Esophagus muscularis mucosa (tissue), 4 donors: ENCODE measurements around the gene AKAP12. TPM values are rescaled to one million over a fixed set of nuclear protein-coding genes. Genes with fewer than 3 reads are reported as not detected.
"Not testable (repeated sequence)": the region's sequence is repeated elsewhere in the genome, so short reads cannot be mapped to it uniquely, and the experiment has no call there.

Experiments
- DNase-seq: peaks from one replicate; pipeline ENCODE4 v3.0.0-alpha.2; 2017; ENCODE audit errors: extremely low spot score
- H3K27ac ChIP-seq, 4 donors: fragments of 200-600 bp; sonication (generic); replicated peaks in 1 of 4; 1 replicate in 3 of 4; 2 replicates in 1 of 4; pipeline ENCODE4 v1.5.1; 2016 to 2019; ENCODE audit warnings: mild to moderate bottlenecking in 1 of 4
- H3K27me3 ChIP-seq, 4 donors: fragments of 200-600 bp; sonication (generic); one replicate each; pipeline versions ENCODE4 v1.5.1 to v1.6.0; 2016 to 2019
- H3K36me3 ChIP-seq, 4 donors: fragments of 200-600 bp; sonication (generic); one replicate each; pipeline ENCODE4 v1.5.1; 2016 to 2019
- H3K4me1 ChIP-seq, 4 donors: fragments of 200-600 bp; sonication (generic); one replicate each; pipeline ENCODE4 v1.5.1; 2016 to 2019
- H3K4me3 ChIP-seq, 4 donors: fragments of 200-600 bp; sonication (generic); 1 replicate in 2 of 4; 2 replicates in 2 of 4; pipeline ENCODE4 v1.5.1; 2016 to 2019; ENCODE audit warnings: mild to moderate bottlenecking in 4 of 4, moderate library complexity in 1 of 4
- H3K9me3 ChIP-seq, 4 donors: fragments of 200-600 bp; sonication (generic); 1 replicate in 3 of 4; 2 replicates in 1 of 4; pipeline ENCODE4 v1.5.1; 2016 to 2019
- EP300 ChIP-seq: sonication (generic); formaldehyde crosslinking; IDR thresholded peaks from one replicate; pipeline ENCODE4 v1.6.1; 2017; ENCODE audit warnings: antibody characterized with exemption
- POLR2A ChIP-seq: fragments of 450-650 bp; IDR thresholded peaks from one replicate; pipeline ENCODE4 v1.6.1; 2017; ENCODE audit warnings: antibody characterized with exemption, moderate library complexity, mild to moderate bottlenecking, low read depth
- POLR2AphosphoS5 ChIP-seq, 2 donors: sonication (generic); formaldehyde crosslinking; IDR thresholded peaks; one replicate each; pipeline ENCODE4 v1.6.1; 2017; ENCODE audit warnings: antibody characterized with exemption in 2 of 2
- WGBS: methylation state at CpG from one replicate; pipeline ENCODE4 v1.1.5; 2018; 5-methylcytosine and 5-hydroxymethylcytosine counted together
- intact Hi-C: fragments of 100-400 bp; cut with DNase I; formaldehyde crosslinking; loops from one replicate; pipeline ENCODE4 v1.15.1; 2023
- total RNA-seq, 4 donors: library from RNA; depleted of rRNA; stranded (reverse); fragments of >200 nt; gene quantifications; one replicate each; pipeline versions ENCODE4 v1.1.0 to v1.2.1, GENCODE V29; 2016
- TF ChIP-seq, protein P1 (sequence below), 3 experiments: fragments of 200-600 bp in 2 of 3; fragments of 450-650 bp in 1 of 3; sonication (generic) in 2 of 3; IDR thresholded peaks; one replicate each; pipeline ENCODE4 v1.5.1; 2017 to 2019; ENCODE audit warnings: antibody characterized with exemption in 3 of 3, mild to moderate bottlenecking in 2 of 3, moderate library complexity in 1 of 3

Gene AKAP12
- total RNA-seq, 4 donors from 2014 or later = 108 to 215 (median 187) TPM

DNA sequence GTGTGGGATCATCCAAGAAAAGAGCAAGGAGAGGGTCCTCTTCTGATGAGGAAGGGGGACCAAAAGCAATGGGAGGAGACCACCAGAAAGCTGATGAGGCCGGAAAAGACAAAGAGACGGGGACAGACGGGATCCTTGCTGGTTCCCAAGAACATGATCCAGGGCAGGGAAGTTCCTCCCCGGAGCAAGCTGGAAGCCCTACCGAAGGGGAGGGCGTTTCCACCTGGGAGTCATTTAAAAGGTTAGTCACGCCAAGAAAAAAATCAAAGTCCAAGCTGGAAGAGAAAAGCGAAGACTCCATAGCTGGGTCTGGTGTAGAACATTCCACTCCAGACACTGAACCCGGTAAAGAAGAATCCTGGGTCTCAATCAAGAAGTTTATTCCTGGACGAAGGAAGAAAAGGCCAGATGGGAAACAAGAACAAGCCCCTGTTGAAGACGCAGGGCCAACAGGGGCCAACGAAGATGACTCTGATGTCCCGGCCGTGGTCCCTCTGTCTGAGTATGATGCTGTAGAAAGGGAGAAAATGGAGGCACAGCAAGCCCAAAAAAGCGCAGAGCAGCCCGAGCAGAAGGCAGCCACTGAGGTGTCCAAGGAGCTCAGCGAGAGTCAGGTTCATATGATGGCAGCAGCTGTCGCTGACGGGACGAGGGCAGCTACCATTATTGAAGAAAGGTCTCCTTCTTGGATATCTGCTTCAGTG is 110.8 kb downstream of the AKAP12 start:
- Histone ChIP-seq H3K27me3 (no peaks in the 10 kb centered on the region), H3K9me3 (no peaks in the 10 kb centered on the region), H3K27ac (no peak overlapping the region), H3K4me1 (peaks cover 0 to 10% (median 8%) of the 10 kb centered on the region in 4 donors), H3K36me3 (peaks cover 4 to 59% (median 26%) of the 10 kb centered on the region in 4 donors), H3K4me3 (no peak overlapping the region)
- intact Hi-C loops = no loop called here
- no peak for DNase-seq
- TF ChIP-seq POLR2AphosphoS5 (IDR thresholded peaks at IDR 0.05) (no peak), EP300 (no peak), POLR2A (no peak)
- TF ChIP-seq, protein P1, sequence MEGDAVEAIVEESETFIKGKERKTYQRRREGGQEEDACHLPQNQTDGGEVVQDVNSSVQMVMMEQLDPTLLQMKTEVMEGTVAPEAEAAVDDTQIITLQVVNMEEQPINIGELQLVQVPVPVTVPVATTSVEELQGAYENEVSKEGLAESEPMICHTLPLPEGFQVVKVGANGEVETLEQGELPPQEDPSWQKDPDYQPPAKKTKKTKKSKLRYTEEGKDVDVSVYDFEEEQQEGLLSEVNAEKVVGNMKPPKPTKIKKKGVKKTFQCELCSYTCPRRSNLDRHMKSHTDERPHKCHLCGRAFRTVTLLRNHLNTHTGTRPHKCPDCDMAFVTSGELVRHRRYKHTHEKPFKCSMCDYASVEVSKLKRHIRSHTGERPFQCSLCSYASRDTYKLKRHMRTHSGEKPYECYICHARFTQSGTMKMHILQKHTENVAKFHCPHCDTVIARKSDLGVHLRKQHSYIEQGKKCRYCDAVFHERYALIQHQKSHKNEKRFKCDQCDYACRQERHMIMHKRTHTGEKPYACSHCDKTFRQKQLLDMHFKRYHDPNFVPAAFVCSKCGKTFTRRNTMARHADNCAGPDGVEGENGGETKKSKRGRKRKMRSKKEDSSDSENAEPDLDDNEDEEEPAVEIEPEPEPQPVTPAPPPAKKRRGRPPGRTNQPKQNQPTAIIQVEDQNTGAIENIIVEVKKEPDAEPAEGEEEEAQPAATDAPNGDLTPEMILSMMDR (IDR thresholded peaks at IDR 0.05) = no peak
- 97% methylated on average over 20 of the region's 20 CpGs for WGBS

GRCh38 chr6:151351146-151351700 is 111.5 kb downstream of the AKAP12 start:
- no peak overlapping the region for H3K27ac ChIP-seq
- intact Hi-C loops = no loop called here
- H3K36me3 ChIP-seq = peaks cover 4 to 59% (median 26%) of the 10 kb centered on the region in 4 donors
- 95% methylated on average over 18 of the region's 18 CpGs for WGBS
- H3K4me1 ChIP-seq = peaks cover 0 to 8% (median 3%) of the 10 kb centered on the region in 4 donors
- TF ChIP-seq EP300 (no peak), POLR2AphosphoS5 (IDR thresholded peaks at IDR 0.05) (no peak)
- H3K27me3 ChIP-seq = no peaks in the 10 kb centered on the region
- H3K4me3 ChIP-seq = no peak overlapping the region
- H3K9me3 ChIP-seq = no peaks in the 10 kb centered on the region
- no peak for DNase-seq

DNA sequence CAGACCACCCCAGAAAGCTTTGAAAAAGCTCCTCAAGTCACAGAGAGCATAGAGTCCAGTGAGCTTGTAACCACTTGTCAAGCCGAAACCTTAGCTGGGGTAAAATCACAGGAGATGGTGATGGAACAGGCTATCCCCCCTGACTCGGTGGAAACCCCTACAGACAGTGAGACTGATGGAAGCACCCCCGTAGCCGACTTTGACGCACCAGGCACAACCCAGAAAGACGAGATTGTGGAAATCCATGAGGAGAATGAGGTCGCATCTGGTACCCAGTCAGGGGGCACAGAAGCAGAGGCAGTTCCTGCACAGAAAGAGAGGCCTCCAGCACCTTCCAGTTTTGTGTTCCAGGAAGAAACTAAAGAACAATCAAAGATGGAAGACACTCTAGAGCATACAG is 112.0 kb downstream of the AKAP12 start:
- intact Hi-C loops = no loop called here
- DNase-seq = no peak

DNA sequence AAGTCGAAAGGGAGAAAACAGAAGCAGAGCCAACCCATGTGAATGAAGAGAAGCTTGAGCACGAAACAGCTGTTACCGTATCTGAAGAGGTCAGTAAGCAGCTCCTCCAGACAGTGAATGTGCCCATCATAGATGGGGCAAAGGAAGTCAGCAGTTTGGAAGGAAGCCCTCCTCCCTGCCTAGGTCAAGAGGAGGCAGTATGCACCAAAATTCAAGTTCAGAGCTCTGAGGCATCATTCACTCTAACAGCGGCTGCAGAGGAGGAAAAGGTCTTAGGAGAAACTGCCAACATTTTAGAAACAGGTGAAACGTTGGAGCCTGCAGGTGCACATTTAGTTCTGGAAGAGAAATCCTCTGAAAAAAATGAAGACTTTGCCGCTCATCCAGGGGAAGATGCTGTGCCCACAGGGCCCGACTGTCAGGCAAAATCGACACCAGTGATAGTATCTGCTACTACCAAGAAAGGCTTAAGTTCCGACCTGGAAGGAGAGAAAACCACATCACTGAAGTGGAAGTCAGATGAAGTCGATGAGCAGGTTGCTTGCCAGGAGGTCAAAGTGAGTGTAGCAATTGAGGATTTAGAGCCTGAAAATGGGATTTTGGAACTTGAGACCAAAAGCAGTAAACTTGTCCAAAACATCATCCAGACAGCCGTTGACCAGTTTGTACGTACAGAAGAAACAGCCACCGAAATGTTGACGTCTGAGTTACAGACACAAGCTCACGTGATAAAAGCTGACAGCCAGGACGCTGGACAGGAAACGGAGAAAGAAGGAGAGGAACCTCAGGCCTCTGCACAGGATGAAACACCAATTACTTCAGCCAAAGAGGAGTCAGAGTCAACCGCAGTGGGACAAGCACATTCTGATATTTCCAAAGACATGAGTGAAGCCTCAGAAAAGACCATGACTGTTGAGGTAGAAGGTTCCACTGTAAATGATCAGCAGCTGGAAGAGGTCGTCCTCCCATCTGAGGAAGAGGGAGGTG is 112.9 kb downstream of the AKAP12 start:
- Histone ChIP-seq H3K9me3 (no peaks in the 10 kb centered on the region), H3K36me3 (peaks cover 4 to 59% (median 26%) of the 10 kb centered on the region in 4 donors), H3K4me3 (no peak overlapping the region), H3K4me1 (peaks cover 0 to 9% (median 5%) of the 10 kb centered on the region in 4 donors), H3K27me3 (no peaks in the 10 kb centered on the region), H3K27ac (no peak overlapping the region)
- no peak for DNase-seq
- intact Hi-C loops = no loop called here
- TF ChIP-seq POLR2A (no peak), POLR2AphosphoS5 (IDR thresholded peaks at IDR 0.05) (no peak)
- TF ChIP-seq, protein P1 (IDR thresholded peaks at IDR 0.05) = no peak
- WGBS = 83% methylated on average over 19 of the region's 19 CpGs

More for the DNA sequence above, 112.0 kb downstream of the AKAP12 start:
- TF ChIP-seq POLR2A = no peak
- no peak for TF ChIP-seq EP300
- TF ChIP-seq, protein P1 (IDR thresholded peaks at IDR 0.05) = no peak
- TF ChIP-seq POLR2AphosphoS5 (IDR thresholded peaks at IDR 0.05) = no peak
- Histone ChIP-seq H3K27me3 (no peaks in the 10 kb centered on the region), H3K4me3 (no peak overlapping the region), H3K27ac (no peak overlapping the region), H3K4me1 (peaks cover 0 to 9% (median 5%) of the 10 kb centered on the region in 4 donors), H3K9me3 (no peaks in the 10 kb centered on the region), H3K36me3 (peaks cover 4 to 59% (median 26%) of the 10 kb centered on the region in 4 donors)
- 97% methylated on average over 7 of the region's 7 CpGs for WGBS

GRCh38 chr6:151353795-151354194 is 114.0 kb downstream of the AKAP12 start:
- H3K36me3 ChIP-seq = peaks cover 4 to 58% (median 23%) of the 10 kb centered on the region in 4 donors

DNA sequence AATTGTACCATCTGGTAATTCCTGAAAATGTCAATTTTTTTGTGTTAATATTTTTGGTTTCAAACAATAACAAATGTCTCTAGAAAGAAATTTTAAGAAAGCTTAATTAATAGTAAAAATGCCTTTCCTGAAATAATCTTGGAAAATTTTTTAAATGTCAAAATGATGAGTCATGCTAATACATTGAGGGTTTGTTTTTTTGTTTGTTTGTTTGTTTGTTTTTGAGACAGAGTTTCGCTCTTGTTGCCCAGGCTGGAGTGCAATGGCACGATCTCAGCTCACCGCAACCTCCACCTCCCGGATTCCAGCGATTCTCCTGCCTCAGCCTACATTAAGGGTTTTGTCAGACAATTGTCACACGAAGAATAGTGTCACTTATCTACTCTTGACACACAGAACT is 117.2 kb downstream of the AKAP12 start:
- H3K4me1 ChIP-seq = peaks cover 0 to 12% (median 8%) of the 10 kb centered on the region in 4 donors
- H3K27me3 ChIP-seq, intact Hi-C loops, H3K4me3 ChIP-seq, H3K9me3 ChIP-seq, DNase-seq, H3K27ac ChIP-seq: not testable (repeated sequence)
- 82% methylated on average over 6 of the region's 6 CpGs for WGBS
- peaks cover 0 to 43% (median 11%) of the 10 kb centered on the region in 4 donors for H3K36me3 ChIP-seq

More at GRCh38 chr6:151353795-151354194, 114.0 kb downstream of the AKAP12 start:
- Histone ChIP-seq H3K4me1 (peaks cover 0 to 12% (median 8%) of the 10 kb centered on the region in 4 donors), H3K9me3 (no peaks in the 10 kb centered on the region), H3K27me3 (no peaks in the 10 kb centered on the region), H3K4me3 (no peak overlapping the region), H3K27ac (no peak overlapping the region)
- no peak for TF ChIP-seq EP300
- no peak for TF ChIP-seq POLR2AphosphoS5 (IDR thresholded peaks at IDR 0.05)
- TF ChIP-seq POLR2A = no peak
- TF ChIP-seq, protein P1 (IDR thresholded peaks at IDR 0.05) = no peak
- intact Hi-C loops = no loop called here
- no peak for DNase-seq
- 91% methylated on average over 10 of the region's 10 CpGs for WGBS
